ENCODE data around the gene SELENOO.

- TF ChIP-seq, protein P1, sequence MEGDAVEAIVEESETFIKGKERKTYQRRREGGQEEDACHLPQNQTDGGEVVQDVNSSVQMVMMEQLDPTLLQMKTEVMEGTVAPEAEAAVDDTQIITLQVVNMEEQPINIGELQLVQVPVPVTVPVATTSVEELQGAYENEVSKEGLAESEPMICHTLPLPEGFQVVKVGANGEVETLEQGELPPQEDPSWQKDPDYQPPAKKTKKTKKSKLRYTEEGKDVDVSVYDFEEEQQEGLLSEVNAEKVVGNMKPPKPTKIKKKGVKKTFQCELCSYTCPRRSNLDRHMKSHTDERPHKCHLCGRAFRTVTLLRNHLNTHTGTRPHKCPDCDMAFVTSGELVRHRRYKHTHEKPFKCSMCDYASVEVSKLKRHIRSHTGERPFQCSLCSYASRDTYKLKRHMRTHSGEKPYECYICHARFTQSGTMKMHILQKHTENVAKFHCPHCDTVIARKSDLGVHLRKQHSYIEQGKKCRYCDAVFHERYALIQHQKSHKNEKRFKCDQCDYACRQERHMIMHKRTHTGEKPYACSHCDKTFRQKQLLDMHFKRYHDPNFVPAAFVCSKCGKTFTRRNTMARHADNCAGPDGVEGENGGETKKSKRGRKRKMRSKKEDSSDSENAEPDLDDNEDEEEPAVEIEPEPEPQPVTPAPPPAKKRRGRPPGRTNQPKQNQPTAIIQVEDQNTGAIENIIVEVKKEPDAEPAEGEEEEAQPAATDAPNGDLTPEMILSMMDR (IDR thresholded peaks at IDR 0.05 in 2 of 3, conservative IDR thresholded peaks at IDR 0.05 in 1 of 3; ENCODE audit: borderline replicate concordance in 1 of 3, insufficient read depth in 1 of 3, low read depth in 2 of 3, low read length in 2 of 3) = no peak
- TF ChIP-seq YY1 (IDR thresholded peaks at IDR 0.05; ENCODE audit: extremely low read depth, insufficient replicate concordance, low read depth, low read length) (no peak), RAD21 (IDR thresholded peaks at IDR 0.05; ENCODE audit: low read depth) (no peak), EZH2phosphoT487 (IDR thresholded peaks at IDR 0.05; ENCODE audit: borderline replicate concordance) (no peak), SRF (IDR thresholded peaks at IDR 0.05; ENCODE audit: low read depth) (no peak)
Measured at GRCh38 chr22:50162391-50162956, 38.3 kb upstream of the SELENOO start.

All from HCT116 (cell line).